Hindlimb muscle (tissue), 1 donor: Measurements from ENCODE around the gene UGT3A2. TPM values are rescaled to one million over a fixed set of nuclear protein-coding genes. Genes with fewer than 3 reads are reported as not detected.

Source experiments
- DNase-seq: peaks from one replicate; pipeline ENCODE4 v3.0.0-alpha.2; 2013
- polyA plus RNA-seq: library from polyadenylated mRNA; unstranded; fragments of 120-200 nt; gene quantifications from one replicate; pipeline ENCODE4 v1.2.1, GENCODE V29; 2013; ENCODE audit not compliant: insufficient read length

Gene UGT3A2
- polyA plus RNA-seq, 1 donor: 0.83 TPM

- no peak for DNase-seq
These were observed 65.7 kb downstream of the UGT3A2 start for GRCh38 chr5:36001032-36001431.

DNA sequence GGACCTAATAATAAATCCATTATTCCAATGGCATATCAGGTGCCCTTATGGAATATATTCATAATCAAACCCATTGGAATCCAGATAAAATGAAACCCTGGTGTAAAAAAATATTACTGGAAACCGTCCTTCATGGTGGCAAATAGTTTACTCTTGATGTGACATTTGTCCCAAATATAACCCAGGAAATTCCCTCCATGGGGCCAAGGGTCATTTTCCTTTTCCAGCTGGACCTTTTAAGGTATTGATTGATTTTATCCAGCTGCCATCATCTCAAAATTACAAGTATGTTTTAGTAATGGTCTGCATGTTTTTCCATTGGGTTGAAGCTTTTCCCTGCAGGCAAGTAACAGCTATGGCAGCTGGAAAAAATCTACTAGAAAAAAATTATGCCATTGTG, 67.1 kb downstream of the UGT3A2 start:
- no peak for DNase-seq

DNA sequence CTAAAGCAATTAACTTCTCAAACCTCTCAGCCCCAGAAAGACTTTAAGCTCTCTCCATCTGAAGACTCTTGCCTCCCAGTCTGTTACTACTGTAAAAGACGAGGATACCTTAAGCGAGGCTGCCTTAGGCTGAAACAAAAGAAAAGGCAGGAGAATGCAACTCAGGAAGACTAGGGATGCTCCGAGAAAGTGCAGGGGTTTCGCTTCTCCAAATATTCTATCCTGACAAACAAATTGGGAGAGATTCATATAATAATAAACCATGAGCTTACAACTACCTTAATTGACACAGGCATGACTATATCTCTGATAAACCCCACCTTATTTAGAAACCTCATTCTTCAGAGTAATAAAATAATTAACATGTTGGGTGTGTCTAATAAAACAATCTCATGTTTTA, 70.6 kb downstream of the UGT3A2 start:
- no peak for DNase-seq

- DNase-seq: no peak
These were observed 75.6 kb downstream of the UGT3A2 start, which contains the start of gene UGT3A1 for GRCh38 chr5:35990941-35991611. Gene UGT3A1 (minus strand): TSS chr5:35991390. CDS start chr5:35991240, 150 bp downstream.

- no peak for DNase-seq
These were observed 76.2 kb downstream of the UGT3A2 start for GRCh38 chr5:35990520-35990919.

DNA sequence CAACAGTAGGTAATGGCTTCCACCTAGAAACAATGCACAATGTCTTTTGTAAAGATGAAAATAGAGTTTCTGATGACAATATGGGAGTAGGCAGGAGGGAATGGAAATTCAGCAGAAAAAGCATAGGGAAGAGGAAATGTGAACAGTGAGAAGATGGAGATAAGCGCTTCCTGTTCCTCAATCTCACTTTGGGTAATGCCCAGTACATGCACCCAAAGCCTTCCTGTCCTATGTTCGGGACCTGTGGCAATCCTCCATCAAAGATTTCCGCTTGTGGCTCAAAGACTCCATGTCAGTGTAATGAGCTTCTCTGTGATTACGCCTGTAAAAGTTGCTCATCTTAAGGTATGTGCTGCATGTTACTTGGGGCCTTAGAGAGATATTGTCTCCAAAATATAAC, 78.2 kb downstream of the UGT3A2 start:
- DNase-seq: no peak

DNA sequence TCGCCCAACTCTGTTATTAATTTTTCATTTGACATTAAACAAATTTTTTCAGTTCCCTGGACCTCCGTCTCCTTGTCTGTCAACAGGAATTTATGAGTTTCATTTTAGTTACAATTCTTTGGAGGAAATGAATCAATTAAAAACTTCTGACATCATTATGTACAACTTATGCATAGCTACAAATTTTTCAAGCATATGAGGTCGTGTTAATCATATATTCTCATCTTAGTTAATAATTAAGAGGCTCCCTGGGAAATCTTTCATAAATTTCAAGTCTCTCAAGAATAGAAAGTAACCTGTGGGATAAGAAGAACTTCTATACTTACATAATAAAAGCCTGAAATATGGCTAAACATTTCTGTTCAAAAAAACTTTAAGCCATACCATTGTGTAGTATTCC, 78.9 kb downstream of the UGT3A2 start:
- no peak for DNase-seq

Other genes starting within 250 kb of the UGT3A2 start
- gene IL7R, start 210.0 kb downstream of the UGT3A2 start, polyA plus RNA-seq: 2.0 TPM
- not detected for gene CAPSL, start 128.3 kb downstream of the UGT3A2 start, polyA plus RNA-seq
- 19.9 TPM for gene UGT3A1, start 75.5 kb downstream of the UGT3A2 start, polyA plus RNA-seq
- 14.2 TPM for gene LMBRD2, start 85.0 kb upstream of the UGT3A2 start, polyA plus RNA-seq
- gene SKP2, start 85.2 kb upstream of the UGT3A2 start, polyA plus RNA-seq: 57.0 TPM
- 45.3 TPM for gene NADK2, start 175.0 kb upstream of the UGT3A2 start, polyA plus RNA-seq
- gene RANBP3L, start 235.0 kb upstream of the UGT3A2 start, polyA plus RNA-seq: 0.53 TPM